AG04449 (cell line): ENCODE data around the gene TEX36.
"Not testable (repeated sequence)": the region's sequence is repeated elsewhere in the genome, so short reads cannot be mapped to it uniquely, and the experiment has no call there.

ENCODE experiments used
- CTCF ChIA-PET: fragments of 350-600 bp; formaldehyde crosslinking; extraction: SDS; loops from one replicate; lab custom pipeline; 2021; ENCODE audit warnings: antibody characterized with exemption; lab: Yijun Ruan, JAX
- POLR2A ChIA-PET: fragments of 400-600, 350-600 bp; formaldehyde crosslinking; extraction: SDS; loops from one replicate; lab custom pipeline; 2020; ENCODE audit warnings: antibody characterized with exemption, inconsistent platforms; lab: Yijun Ruan, JAX
- DNase-seq: peaks from one replicate; pipeline ENCODE4 v3.0.0-alpha.2; 2010; ENCODE audit warnings: low read depth, low spot score
- H3K4me3 ChIP-seq: 2 replicates; pipeline ENCODE4 v1.5.1; 2011; ENCODE audit warnings: low read depth, mild to moderate bottlenecking, control low read depth, low read length
- CTCF ChIP-seq: IDR thresholded peaks from one replicate; pipeline ENCODE4 v1.5.1; 2011; ENCODE audit warnings: mild to moderate bottlenecking, moderate library complexity, low read length, control low read depth, inconsistent platforms; ENCODE audit not compliant: insufficient read depth; ENCODE audit errors: missing control alignments

The TEX36 gene

GRCh38 chr10:125661941-125662515, 20.9 kb downstream of the TEX36 start:
- H3K4me3 ChIP-seq = no peak overlapping the region
- no peak for TF ChIP-seq CTCF
- POLR2A ChIA-PET = interaction anchor here (0.9 kb wide), 2 partner anchors 22 to 501 kb away, joined by 3 to 5 read pairs; partner anchors contain the start of gene CTBP2
- peak; percentile 53 for DNase-seq
- CTCF ChIA-PET = no interaction called here

- POLR2A ChIA-PET = interaction anchor here (0.9 kb wide), 2 partner anchors 22 to 501 kb away, joined by 3 to 5 read pairs; partner anchors contain the start of gene CTBP2
- TF ChIP-seq CTCF = no peak
- no peak overlapping the region for H3K4me3 ChIP-seq
- DNase-seq = no peak
- CTCF ChIA-PET = no interaction called here
These were observed 21.5 kb downstream of the TEX36 start for GRCh38 chr10:125661431-125661940.

- DNase-seq = no peak
- POLR2A ChIA-PET = no interaction called here
- no peak overlapping the region for H3K4me3 ChIP-seq
- TF ChIP-seq CTCF = no peak
- CTCF ChIA-PET = no interaction called here
These were observed 23.9 kb downstream of the TEX36 start for GRCh38 chr10:125659071-125659470.

GRCh38 chr10:125656523-125656922, 26.4 kb downstream of the TEX36 start:
- ChIA-PET POLR2A (no interaction called here), CTCF (no interaction called here)
- no peak for TF ChIP-seq CTCF
- DNase-seq = no peak
- H3K4me3 ChIP-seq = no peak overlapping the region

- POLR2A ChIA-PET, CTCF ChIA-PET, H3K4me3 ChIP-seq, DNase-seq: not testable (repeated sequence)
These were observed 29.9 kb downstream of the TEX36 start for GRCh38 chr10:125653113-125653512.

- no peak for DNase-seq
- TF ChIP-seq CTCF = no peak
- ChIA-PET CTCF (no interaction called here), POLR2A (no interaction called here)
- no peak overlapping the region for H3K4me3 ChIP-seq
These were observed 36.7 kb downstream of the TEX36 start for GRCh38 chr10:125646311-125646710.

GRCh38 chr10:125641398-125641797, 41.6 kb downstream of the TEX36 start:
- no peak for TF ChIP-seq CTCF
- no peak for DNase-seq
- ChIA-PET CTCF (interaction anchor here (0.6 kb wide), 1 partner anchor 304 kb away, joined by 3 read pairs; no protein-coding TSS in a partner anchor), POLR2A (no interaction called here)
- H3K4me3 ChIP-seq = no peak overlapping the region
